Measurements from ENCODE around the gene PRAME.
"Not testable (repeated sequence)": the region's sequence is repeated elsewhere in the genome, so short reads cannot be mapped to it uniquely, and the experiment has no call there.

The PRAME gene

GRCh38 chr22:22520667-22521602 lies 38.1 kb downstream of the PRAME start:
- TF ChIP-seq ZFX (IDR thresholded peaks at IDR 0.05), result no peak
- TF ChIP-seq CTCF (conservative IDR thresholded peaks at IDR 0.05), result no peak
- no peak overlapping the region for H3K27ac ChIP-seq

- TF ChIP-seq CTCF (conservative IDR thresholded peaks at IDR 0.05) (no peak), ZFX (IDR thresholded peaks at IDR 0.05) (no peak)
- no peak within 1 kb of the TSS for H3K27ac ChIP-seq
Measured at GRCh38 chr22:22520020-22520656, 38.9 kb downstream of the PRAME start, which contains the start of gene ZNF280A. TSS of gene ZNF280A (minus strand) at chr22:22520270. CDS start at chr22:22515630, 4,640 bp downstream.

GRCh38 chr22:22519591-22519990 lies 39.5 kb downstream of the PRAME start:
- TF ChIP-seq ZFX (IDR thresholded peaks at IDR 0.05) (no peak), CTCF (conservative IDR thresholded peaks at IDR 0.05) (no peak)
- no peak overlapping the region for H3K27ac ChIP-seq

GRCh38 chr22:22516992-22517391 lies 42.1 kb downstream of the PRAME start:
- TF ChIP-seq ZFX (IDR thresholded peaks at IDR 0.05) (no peak), CTCF (conservative IDR thresholded peaks at IDR 0.05) (no peak)
- H3K27ac ChIP-seq, result no peak overlapping the region

GRCh38 chr22:22515890-22516289 lies 43.2 kb downstream of the PRAME start:
- TF ChIP-seq CTCF (conservative IDR thresholded peaks at IDR 0.05), result no peak
- TF ChIP-seq ZFX (IDR thresholded peaks at IDR 0.05), result no peak
- no peak overlapping the region for H3K27ac ChIP-seq

DNA sequence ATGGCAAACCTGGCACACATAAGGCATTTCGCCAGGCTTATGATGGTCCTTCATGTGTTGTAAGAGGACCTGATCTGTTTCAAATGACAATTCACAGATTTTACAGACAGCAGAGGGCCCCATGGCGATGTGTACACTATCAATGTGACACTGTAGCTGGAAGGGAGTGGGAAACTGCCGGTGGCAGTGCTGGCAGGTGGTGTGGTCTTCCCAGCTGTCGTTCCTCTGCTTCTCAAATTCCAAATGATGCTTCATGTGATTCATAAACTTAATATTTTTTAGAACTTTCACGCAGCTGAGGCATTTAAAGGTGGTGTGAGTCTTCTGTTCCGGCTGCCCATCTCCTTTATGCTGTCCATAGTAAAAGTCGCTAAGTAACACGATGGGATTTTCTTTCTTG lies 44.6 kb downstream of the PRAME start:
- H3K27ac ChIP-seq, result not testable (repeated sequence)

DNA sequence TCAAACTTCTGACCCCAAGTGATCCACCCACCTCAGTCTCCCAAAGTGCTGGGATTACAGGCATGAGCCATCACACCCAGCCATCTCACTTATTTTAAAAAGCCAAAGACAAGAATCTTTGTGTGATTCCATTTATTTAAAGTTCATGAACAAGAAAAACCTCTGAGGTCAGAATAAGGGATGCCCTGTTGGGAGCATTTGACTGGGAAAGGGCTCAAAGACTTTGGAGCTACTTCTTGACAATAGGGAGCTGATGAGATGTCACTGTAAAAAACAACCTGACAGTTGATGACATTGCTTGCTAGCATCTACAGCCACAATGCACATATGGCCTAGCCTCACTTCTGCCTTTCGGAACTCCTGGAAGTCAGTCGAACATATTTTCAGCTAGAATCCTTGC lies 45.4 kb downstream of the PRAME start:
- TF ChIP-seq ZFX (IDR thresholded peaks at IDR 0.05) (no peak), CTCF (conservative IDR thresholded peaks at IDR 0.05) (no peak)
- no peak overlapping the region for H3K27ac ChIP-seq
